ENCODE data around the gene ARMC5. TPM values are rescaled to one million over a fixed set of nuclear protein-coding genes. Genes with fewer than 3 reads are reported as not detected.
"Not testable (repeated sequence)": the region's sequence is repeated elsewhere in the genome, so short reads cannot be mapped to it uniquely, and the experiment has no call there.

Gene ARMC5
- polyA plus RNA-seq, 1 experiment, result 6.4 TPM

GRCh38 chr16:31501226-31501965 is 42.1 kb downstream of the ARMC5 start:
- ChIA-PET CTCF (interaction anchor here (0.6 to 2.4 kb wide), 5 partner anchors 12 to 69 kb away, joined by 3 to 7 read pairs (median 3); partner anchors contain the start of gene ARMC5), POLR2A (interaction anchor here (0.6 kb wide), 1 partner anchor 8 kb away, joined by 3 read pairs; no protein-coding TSS in a partner anchor)
- H3K36me3 ChIP-seq (ENCODE audit: control insufficient read depth, insufficient read depth, low read length), result peaks cover 24% of the 10 kb centered on the region
- no peaks in the 10 kb centered on the region for H3K27me3 ChIP-seq (ENCODE audit: control insufficient read depth, insufficient read depth, low read length)
- H3K4me3 ChIP-seq (ENCODE audit: low read depth, low read length), result no peak overlapping the region
- DNase-seq (ENCODE audit: low read depth), result no peak
- no peak for TF ChIP-seq CTCF (IDR thresholded peaks at IDR 0.05; ENCODE audit: insufficient read depth, low read depth, low read length)

- DNase-seq (ENCODE audit: low read depth), result no peak
- no peak for TF ChIP-seq CTCF (IDR thresholded peaks at IDR 0.05; ENCODE audit: insufficient read depth, low read depth, low read length)
- POLR2A ChIA-PET, result interaction anchor here (0.6 kb wide), 1 partner anchor 8 kb away, joined by 3 read pairs; no protein-coding TSS in a partner anchor
- Histone ChIP-seq H3K36me3 (ENCODE audit: control insufficient read depth, insufficient read depth, low read length) (peaks cover 19% of the 10 kb centered on the region), H3K27me3 (ENCODE audit: control insufficient read depth, insufficient read depth, low read length) (no peaks in the 10 kb centered on the region), H3K4me3 (ENCODE audit: low read depth, low read length) (no peak overlapping the region)
- CTCF ChIA-PET, result interaction anchor here (0.6 to 2.4 kb wide), 4 partner anchors 8 to 69 kb away, joined by 3 to 7 read pairs (median 3); partner anchors contain the start of gene ARMC5
Observed at GRCh38 chr16:31501966-31502348, 42.7 kb downstream of the ARMC5 start.

- Histone ChIP-seq H3K4me3 (ENCODE audit: low read depth, low read length) (no peak overlapping the region), H3K36me3 (ENCODE audit: control insufficient read depth, insufficient read depth, low read length) (peaks cover 17% of the 10 kb centered on the region), H3K27me3 (ENCODE audit: control insufficient read depth, insufficient read depth, low read length) (no peaks in the 10 kb centered on the region)
- no peak for TF ChIP-seq CTCF (IDR thresholded peaks at IDR 0.05; ENCODE audit: insufficient read depth, low read depth, low read length)
- CTCF ChIA-PET, result interaction anchor here (0.5 to 2.4 kb wide), 4 partner anchors 13 to 193 kb away, joined by 3 to 7 read pairs (median 3); no protein-coding TSS in a partner anchor
- POLR2A ChIA-PET, result no interaction called here
- DNase-seq (ENCODE audit: low read depth), result no peak
Observed at GRCh38 chr16:31502981-31503380, 43.7 kb downstream of the ARMC5 start.

GRCh38 chr16:31503555-31503954 is 44.3 kb downstream of the ARMC5 start:
- H3K36me3 ChIP-seq (ENCODE audit: control insufficient read depth, insufficient read depth, low read length), result peaks cover 13% of the 10 kb centered on the region
- CTCF ChIA-PET, result interaction anchor here (1.1 to 2.4 kb wide), 3 partner anchors 14 to 31 kb away, joined by 3 to 7 read pairs (median 3); no protein-coding TSS in a partner anchor
- H3K4me3 ChIP-seq (ENCODE audit: low read depth, low read length); POLR2A ChIA-PET; DNase-seq (ENCODE audit: low read depth); H3K27me3 ChIP-seq (ENCODE audit: control insufficient read depth, insufficient read depth, low read length): not testable (repeated sequence)

GRCh38 chr16:31504159-31504558 is 44.9 kb downstream of the ARMC5 start:
- CTCF ChIA-PET, result no interaction called here

More at GRCh38 chr16:31504159-31504558, 44.9 kb downstream of the ARMC5 start:
- Histone ChIP-seq H3K4me3 (ENCODE audit: low read depth, low read length) (no peak overlapping the region), H3K27me3 (ENCODE audit: control insufficient read depth, insufficient read depth, low read length) (no peaks in the 10 kb centered on the region), H3K36me3 (ENCODE audit: control insufficient read depth, insufficient read depth, low read length) (peaks cover 8% of the 10 kb centered on the region)
- no peak for DNase-seq (ENCODE audit: low read depth)
- TF ChIP-seq CTCF (IDR thresholded peaks at IDR 0.05; ENCODE audit: insufficient read depth, low read depth, low read length), result no peak
- POLR2A ChIA-PET, result no interaction called here

All from BJ (cell line).